Activated T-helper 1 cell treated with anti-CD3 and anti-CD28 coated beads, Interleukin-2, amount 50 U/mL, for 16 hours (primary cell): ENCODE measurements around the gene ECHS1.

Source experiments
- DNase-seq, 2 donors: peaks; one replicate each; pipeline ENCODE4 v3.0.0-alpha.2; 2020; ENCODE audit warnings: low read depth in 1 of 2, low spot score in 1 of 2

ECHS1 gene

DNA sequence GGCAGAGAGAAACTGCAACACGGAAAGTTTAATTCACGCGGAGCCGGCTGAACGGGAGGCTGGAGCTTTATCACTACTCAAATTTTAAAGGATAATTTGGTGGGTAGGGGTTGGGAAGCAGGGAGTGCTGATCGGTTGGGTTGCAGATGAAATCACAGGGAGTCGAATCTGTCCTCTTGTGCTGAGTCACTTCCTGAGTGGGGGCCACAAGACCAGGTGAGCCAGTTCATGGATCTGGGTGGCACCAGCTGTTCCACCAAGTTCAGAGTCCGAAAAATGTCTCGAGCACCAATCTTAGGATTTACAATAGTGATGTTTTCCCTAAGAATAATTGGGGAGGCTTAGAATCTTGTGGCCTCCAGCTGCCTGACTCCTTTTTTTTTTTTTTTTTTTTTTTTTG is 29.6 kb downstream of the ECHS1 start:
- no peak for DNase-seq

- DNase-seq: no peak
These were observed 30.2 kb downstream of the ECHS1 start for GRCh38 chr10:133342942-133343341.

GRCh38 chr10:133341983-133342382 is 31.2 kb downstream of the ECHS1 start:
- no peak for DNase-seq

GRCh38 chr10:133339708-133340380 is 33.3 kb downstream of the ECHS1 start:
- DNase-seq: no peak

DNA sequence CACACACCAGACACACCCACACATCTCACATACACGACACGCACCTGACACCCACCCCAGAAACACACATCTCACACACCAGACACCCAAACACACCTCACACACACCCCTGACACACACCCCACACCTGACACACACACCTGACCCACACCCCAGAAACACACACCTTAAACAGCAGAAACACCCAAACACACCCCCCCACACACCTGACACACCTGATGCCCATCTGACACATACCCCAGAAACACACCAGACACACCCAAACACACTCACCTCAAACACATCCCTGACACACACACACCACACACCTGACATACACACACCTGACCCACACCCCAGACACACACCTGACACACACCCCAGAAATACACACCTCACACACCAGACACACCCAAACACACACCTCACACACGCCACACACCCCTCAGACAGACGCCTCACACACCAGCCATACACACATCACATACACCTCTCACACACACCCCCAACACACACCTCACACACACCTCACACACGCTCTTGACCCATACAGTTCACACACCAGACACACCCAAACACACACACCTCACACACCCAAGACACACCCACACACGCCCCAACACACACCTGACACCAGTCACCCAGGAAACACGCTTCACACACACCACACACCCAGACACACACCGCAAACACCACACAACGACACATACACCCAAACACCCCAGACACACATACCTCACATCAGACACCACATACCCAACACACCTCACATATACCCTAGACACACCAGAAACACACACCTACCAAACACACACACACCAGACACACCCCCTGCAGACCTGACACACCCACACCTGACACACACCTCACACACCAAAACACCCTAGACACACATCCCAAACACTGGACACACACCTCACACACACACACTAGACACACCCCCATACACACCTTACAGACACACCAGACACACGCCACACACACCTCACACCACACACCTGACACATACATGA is 34.8 kb downstream of the ECHS1 start:
- no peak for DNase-seq

DNA sequence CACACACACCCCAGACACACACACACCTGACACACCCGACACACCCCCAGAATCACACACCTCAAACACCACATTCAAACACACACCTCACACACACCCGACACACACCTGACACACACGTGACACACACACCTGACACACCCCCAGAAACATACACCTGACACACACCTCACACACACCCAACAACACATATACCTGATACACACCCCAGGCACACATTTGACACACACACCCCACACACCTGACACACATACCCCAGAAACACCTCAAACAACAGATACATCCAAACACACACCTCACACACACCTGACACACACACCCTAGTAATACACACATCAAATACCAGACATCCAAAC is 35.8 kb downstream of the ECHS1 start:
- no peak for DNase-seq

DNA sequence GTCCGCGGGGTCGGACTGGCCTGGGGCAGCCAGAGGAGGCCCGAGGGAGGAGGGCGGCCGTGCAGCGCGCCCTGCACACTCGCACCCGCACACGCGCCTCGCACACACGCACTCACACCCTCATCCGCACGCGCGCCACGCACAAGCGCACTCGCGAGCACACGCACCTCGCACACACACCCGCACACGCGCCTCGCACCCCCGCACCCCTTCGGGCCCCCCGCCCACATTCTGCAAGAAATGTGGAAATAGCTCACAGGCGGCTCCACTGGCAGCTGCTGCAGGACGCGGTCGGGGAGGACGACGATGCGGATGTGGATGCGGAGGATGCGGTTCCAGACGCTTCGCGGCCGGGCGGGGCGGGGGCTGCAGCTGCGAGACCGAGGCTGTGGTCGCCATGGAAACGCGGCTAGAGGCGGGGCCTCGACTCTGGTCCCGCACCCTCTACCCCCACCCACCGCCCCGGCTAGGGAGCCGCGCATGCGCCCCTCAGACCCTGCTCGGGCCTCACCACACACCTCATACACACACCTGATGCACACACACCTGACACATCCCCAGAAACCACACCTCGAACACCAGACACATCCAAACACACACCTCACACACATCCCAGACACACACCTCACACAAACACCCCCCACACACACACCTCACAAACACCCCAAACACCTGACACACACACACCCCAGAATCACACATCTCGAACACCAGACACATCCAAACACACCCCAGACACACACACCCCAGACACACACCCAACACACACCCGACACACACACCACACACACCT is 36.4 kb downstream of the ECHS1 start, which contains the start of gene CALY:
Gene CALY (minus strand): TSS at position 320 of the 793 bp plus-strand sequence. CDS start 7,907 bp downstream, outside the sequence.
- peak; percentile 75 to 80 for DNase-seq

GRCh38 chr10:133336118-133336576 is 37.0 kb downstream of the ECHS1 start:
- DNase-seq: no peak

GRCh38 chr10:133335246-133336117 is 37.7 kb downstream of the ECHS1 start:
- peak; percentile 62 to 68 for DNase-seq

GRCh38 chr10:133334503-133335245 is 38.5 kb downstream of the ECHS1 start:
- DNase-seq: no peak

- DNase-seq: no peak
These were observed 40.0 kb downstream of the ECHS1 start for GRCh38 chr10:133332936-133333699.

GRCh38 chr10:133329491-133330202 is 43.5 kb downstream of the ECHS1 start:
- peak; percentile 81 to 84 for DNase-seq

GRCh38 chr10:133328358-133329343 is 44.5 kb downstream of the ECHS1 start:
- no peak for DNase-seq

DNA sequence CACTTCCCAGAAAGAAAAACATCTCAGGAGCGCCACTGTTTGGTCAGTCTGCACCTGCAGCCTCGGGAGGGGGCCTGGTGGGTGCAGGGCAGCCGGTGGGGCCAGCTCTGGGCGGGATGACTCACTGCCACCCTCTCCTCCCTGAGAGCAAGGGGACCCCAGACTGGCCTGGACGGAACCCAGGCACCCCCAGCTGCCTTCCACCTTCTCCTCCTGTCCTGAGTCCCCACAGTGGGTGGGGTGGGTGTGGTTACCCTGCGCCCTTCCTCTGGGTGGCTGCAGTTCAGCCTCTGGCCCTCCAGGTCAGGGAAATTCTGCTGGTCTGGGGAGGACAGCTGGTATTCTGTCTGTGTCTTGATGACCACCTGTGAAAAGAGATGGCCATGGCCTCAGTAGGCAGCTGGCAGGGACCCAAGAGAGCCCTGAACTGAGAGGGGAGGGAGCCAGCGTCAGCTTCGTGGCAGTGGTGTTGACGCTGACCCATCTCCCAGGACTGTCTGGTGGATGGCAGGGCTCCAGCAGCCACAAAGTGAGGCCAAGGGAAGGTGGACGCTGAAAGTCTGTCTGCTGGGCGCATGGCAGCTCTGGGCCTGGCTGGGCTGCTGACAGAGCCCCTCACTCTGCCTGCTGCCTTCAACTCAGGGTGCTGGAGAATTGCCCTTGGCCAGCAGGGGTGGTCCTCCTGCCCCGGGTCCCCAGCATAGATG is 45.4 kb downstream of the ECHS1 start:
- no peak for DNase-seq

- no peak for DNase-seq
These were observed 46.2 kb downstream of the ECHS1 start for GRCh38 chr10:133326745-133327650.
